T-cell (primary cell): ENCODE data around the gene SHISA6. TPM values are rescaled to one million over a fixed set of nuclear protein-coding genes. Genes with fewer than 3 reads are reported as not detected.

Experiments
- ATAC-seq, 4 experiments: fragments of 200-7000 bp in 3 of 4; fragments of 150-1000 bp in 1 of 4; cut with Tn5 transposase; replicated peaks in 1 of 4; 1 replicate in 3 of 4; 2 replicates in 1 of 4; pipeline ENCODE4 v1.10.0; 2021; ENCODE audit warnings: moderate library complexity in 3 of 4, mild to moderate bottlenecking in 2 of 4, moderate number of reproducible peaks in 1 of 4
- CTCF ChIA-PET, 2 donors: fragments of 300-600 bp; sonication (Branson Sonifier 250); formaldehyde crosslinking; loops; one replicate each; lab custom pipeline; 2022; ENCODE audit warnings: antibody characterized with exemption in 2 of 2; lab: Charles Lee
- POLR2A ChIA-PET, 2 donors: fragments of 300-600 bp; sonication (Branson Sonifier 250); formaldehyde crosslinking; loops; one replicate each; lab custom pipeline; 2022; ENCODE audit warnings: antibody characterized with exemption in 2 of 2; lab: Charles Lee
- DNase-seq, 35 experiments: peaks; one replicate each; pipeline versions ENCODE4 v3.0.0 to v3.0.0-alpha.2; 2013 to 2023
- H3K27ac ChIP-seq: one replicate; pipeline ENCODE4 v1.5.1; 2013; ENCODE audit warnings: low read length
- H3K27me3 ChIP-seq, 2 experiments: replicated peaks in 1 of 2; 1 replicate in 1 of 2; 2 replicates in 1 of 2; pipeline versions ENCODE4 v1.6.1 to v1.7.0; 2013; ENCODE audit warnings: low read length in 1 of 2, mixed read lengths in 1 of 2; ENCODE audit not compliant: control insufficient read depth in 2 of 2, insufficient read depth in 2 of 2; ENCODE audit errors: extremely low read depth in 1 of 2
- H3K36me3 ChIP-seq, 2 donors: 1 replicate in 1 of 2; 2 replicates in 1 of 2; pipeline versions ENCODE4 v1.6.1 to v1.7.0; 2013; ENCODE audit warnings: low read length in 1 of 2; ENCODE audit not compliant: control insufficient read depth in 2 of 2, insufficient read depth in 1 of 2; ENCODE audit errors: extremely low read depth in 1 of 2
- H3K4me1 ChIP-seq, 2 experiments: 1 replicate in 1 of 2; 2 replicates in 1 of 2; pipeline versions ENCODE4 v1.6.1 to v1.7.0; 2013; ENCODE audit warnings: low read length in 2 of 2, mixed read lengths in 1 of 2; ENCODE audit not compliant: insufficient read depth in 2 of 2, control insufficient read depth in 1 of 2; ENCODE audit errors: extremely low read depth in 1 of 2
- H3K4me3 ChIP-seq, 2 donors: 1 replicate in 1 of 2; 2 replicates in 1 of 2; pipeline versions ENCODE4 v1.5.1 to v1.7.0; 2013; ENCODE audit warnings: mild to moderate bottlenecking in 2 of 2, low read length in 1 of 2, moderate library complexity in 1 of 2; ENCODE audit not compliant: control insufficient read depth in 1 of 2; ENCODE audit errors: extremely low read depth in 1 of 2
- H3K9me3 ChIP-seq: 2 replicates; pipeline ENCODE4 v1.7.0; 2013
- H3K27ac Mint-ChIP-seq, 2 donors: one replicate each; pipeline ENCODE4 v1.8.0; 2020 to 2021; ENCODE audit warnings: mild to moderate bottlenecking in 2 of 2, mixed read lengths in 2 of 2
- H3K27me3 Mint-ChIP-seq, 2 donors: one replicate each; pipeline ENCODE4 v1.8.0; 2021 to 2022; ENCODE audit warnings: mixed read lengths in 2 of 2
- H3K36me3 Mint-ChIP-seq: one replicate; pipeline ENCODE4 v1.8.0; 2021; ENCODE audit warnings: mixed read lengths
- H3K4me1 Mint-ChIP-seq, 3 donors: one replicate each; pipeline ENCODE4 v1.8.0; 2020 to 2022; ENCODE audit warnings: mixed read lengths in 3 of 3, mild to moderate bottlenecking in 1 of 3
- H3K4me3 Mint-ChIP-seq, 3 donors: one replicate each; pipeline ENCODE4 v1.8.0; 2020 to 2022; ENCODE audit warnings: mild to moderate bottlenecking in 3 of 3, mixed read lengths in 3 of 3, moderate library complexity in 3 of 3
- H3K9me3 Mint-ChIP-seq, 3 donors: one replicate each; pipeline ENCODE4 v1.8.0; 2020 to 2022; ENCODE audit warnings: mixed read lengths in 3 of 3
- WGBS: methylation state at CpG from one replicate; pipeline ENCODE4 v1.1.5; 2013; ENCODE audit warnings: missing lambda C conversion rate; ENCODE audit not compliant: insufficient coverage; 5-methylcytosine and 5-hydroxymethylcytosine counted together
- total RNA-seq, 35 experiments: library from RNA in 6 of 35; stranded (reverse) in 6 of 35; fragments of 120-200 nt in 1 of 35; gene quantifications; one replicate each; pipeline versions ENCODE4 v1.2.1 to v1.2.4 and lab custom pipeline; 2013 to 2026

SHISA6 gene
- total RNA-seq, 5 donors from 2014 or later (not counting 1 experiment from before 2014, with no cell fraction given), result not detected

DNA sequence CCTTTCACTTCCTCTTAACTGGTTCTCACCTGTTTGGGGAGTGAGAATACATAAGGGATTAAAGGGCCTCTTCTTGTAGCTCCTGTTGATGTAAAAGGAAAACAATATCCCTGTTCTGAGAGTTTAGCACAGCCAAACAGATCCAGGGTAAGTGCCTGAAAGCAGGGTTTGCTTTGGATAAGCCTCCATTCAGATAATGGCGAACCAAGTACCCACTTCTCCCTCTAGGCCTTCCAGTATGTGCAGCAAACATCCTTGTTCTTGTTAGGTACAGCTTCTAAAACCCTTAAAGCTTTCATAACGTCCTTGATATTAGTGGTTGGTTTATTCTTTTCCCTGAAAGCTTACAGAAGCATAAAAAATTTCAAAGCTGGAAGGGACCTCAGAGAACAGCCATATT lies 226.6 kb downstream of the SHISA6 start:
- no peaks in the 10 kb centered on the region for H3K36me3 ChIP-seq
- no peak for ATAC-seq
- no peaks in the 10 kb centered on the region for H3K4me1 Mint-ChIP-seq
- CTCF ChIA-PET, result no interaction called here
- no CpG with 5 or more reads among the region's 2 CpGs for WGBS
- H3K9me3 Mint-ChIP-seq, result peaks cover 6 to 23% (median 9%) of the 10 kb centered on the region in 3 donors
- no peak for DNase-seq
- POLR2A ChIA-PET, result no interaction called here
- no peaks in the 10 kb centered on the region for H3K27me3 Mint-ChIP-seq
- H3K4me3 ChIP-seq, result no peak overlapping the region
- no peaks in the 10 kb centered on the region for H3K27me3 ChIP-seq
- no peak overlapping the region for H3K27ac ChIP-seq
- H3K36me3 Mint-ChIP-seq, result no peaks in the 10 kb centered on the region
- H3K4me3 Mint-ChIP-seq, result no peak overlapping the region
- no peaks in the 10 kb centered on the region for H3K4me1 ChIP-seq
- H3K9me3 ChIP-seq, result no peaks in the 10 kb centered on the region
- H3K27ac Mint-ChIP-seq, result no peak overlapping the region

DNA sequence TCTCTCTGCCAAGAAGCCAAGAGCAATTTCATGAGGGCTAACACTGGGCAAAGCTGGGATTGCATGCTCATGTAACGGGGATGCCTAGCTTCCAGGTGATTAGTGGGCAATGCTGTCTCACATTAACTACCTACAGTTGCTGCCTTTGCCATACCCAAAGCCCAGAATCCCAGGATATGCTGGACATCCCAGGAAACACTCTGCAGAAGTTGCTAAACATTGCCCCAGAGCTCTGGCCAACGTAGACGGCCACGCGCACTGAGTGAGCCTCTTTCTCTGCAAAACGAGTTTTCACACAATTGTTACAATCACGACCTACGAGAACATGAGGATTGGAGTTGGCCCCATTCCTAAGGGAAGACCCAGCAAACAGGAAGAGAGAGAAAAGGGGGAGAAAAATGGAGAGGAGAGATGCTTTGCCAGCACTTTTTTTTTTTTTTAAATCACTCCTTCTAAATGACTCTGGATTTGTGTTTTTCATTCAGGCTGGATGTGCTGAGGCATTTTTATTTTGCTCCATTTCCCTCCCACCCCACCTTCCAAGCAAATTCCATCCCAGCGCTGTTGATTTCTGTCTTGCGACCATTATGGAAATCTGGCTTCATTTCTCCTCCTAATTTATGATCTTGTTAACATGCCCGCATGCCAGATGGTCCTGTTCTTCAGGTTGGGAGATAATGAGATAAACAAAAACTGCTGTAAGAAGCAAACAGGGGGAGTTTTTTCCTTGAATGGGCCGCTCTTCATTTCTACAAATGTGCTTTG lies 244.5 kb downstream of the SHISA6 start:
- H3K27me3 ChIP-seq, result no peaks in the 10 kb centered on the region
- H3K36me3 Mint-ChIP-seq, result no peaks in the 10 kb centered on the region
- H3K4me1 Mint-ChIP-seq, result no peaks in the 10 kb centered on the region
- H3K27ac ChIP-seq, result no peak overlapping the region
- no peaks in the 10 kb centered on the region for H3K36me3 ChIP-seq
- H3K4me3 Mint-ChIP-seq, result no peak overlapping the region
- no peak overlapping the region for H3K27ac Mint-ChIP-seq
- no peak for ATAC-seq
- no peak overlapping the region for H3K4me3 ChIP-seq
- no peaks in the 10 kb centered on the region for H3K4me1 ChIP-seq
- DNase-seq, result no peak
- POLR2A ChIA-PET, result no interaction called here
- no peaks in the 10 kb centered on the region for H3K27me3 Mint-ChIP-seq
- H3K9me3 Mint-ChIP-seq, result peaks cover 0 to 3% (median 0%) of the 10 kb centered on the region in 3 donors
- CTCF ChIA-PET, result no interaction called here
- H3K9me3 ChIP-seq, result no peaks in the 10 kb centered on the region
- WGBS, result 72% methylated on average over 6 of the region's 12 CpGs

DNA sequence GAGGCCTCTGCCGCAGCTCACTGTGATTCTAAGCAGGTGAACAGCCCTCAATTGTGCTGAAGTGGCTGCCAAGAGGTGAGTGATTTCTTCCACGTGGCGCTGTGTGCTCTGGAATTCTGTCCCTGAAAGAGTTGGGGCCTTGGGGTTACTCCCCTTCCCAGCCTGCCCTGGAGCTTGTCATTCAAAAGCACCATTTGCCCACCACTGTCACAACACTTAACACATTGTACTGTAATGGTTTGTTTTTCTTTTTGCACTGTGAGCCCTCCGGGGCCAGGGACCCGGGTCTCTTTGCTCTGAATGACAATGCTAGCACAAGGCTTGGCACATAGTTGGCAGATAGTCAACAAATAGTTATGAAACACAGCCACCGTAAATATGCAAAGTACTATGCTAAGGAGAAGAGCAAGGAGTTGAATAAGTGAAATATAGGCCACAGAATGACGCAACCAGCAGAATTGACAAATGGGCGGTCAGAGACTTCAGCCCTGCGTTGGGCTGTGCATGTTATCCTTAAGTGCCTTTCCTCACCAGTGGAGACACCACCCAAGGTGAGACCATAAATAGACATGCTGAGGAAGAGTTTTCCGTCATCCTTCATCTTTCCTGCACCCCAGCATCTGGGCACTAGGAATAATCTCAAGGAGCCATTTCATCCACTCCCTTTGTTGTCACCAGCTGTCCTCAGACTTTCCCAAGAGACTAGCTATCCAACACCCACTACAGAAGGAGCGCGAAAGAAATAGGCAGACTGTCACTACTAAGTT lies 245.3 kb downstream of the SHISA6 start:
- H3K27me3 Mint-ChIP-seq, result no peaks in the 10 kb centered on the region
- H3K36me3 Mint-ChIP-seq, result no peaks in the 10 kb centered on the region
- no peak overlapping the region for H3K27ac Mint-ChIP-seq
- peaks cover 0 to 3% (median 0%) of the 10 kb centered on the region in 3 donors for H3K9me3 Mint-ChIP-seq
- Histone ChIP-seq H3K36me3 (no peaks in the 10 kb centered on the region), H3K27me3 (no peaks in the 10 kb centered on the region), H3K4me3 (no peak overlapping the region), H3K9me3 (no peaks in the 10 kb centered on the region), H3K4me1 (no peaks in the 10 kb centered on the region), H3K27ac (no peak overlapping the region)
- WGBS, result 76% methylated on average over 5 of the region's 12 CpGs
- ChIA-PET CTCF (no interaction called here), POLR2A (no interaction called here)
- H3K4me3 Mint-ChIP-seq, result no peak overlapping the region
- no peak for ATAC-seq
- DNase-seq, result no peak
- H3K4me1 Mint-ChIP-seq, result no peaks in the 10 kb centered on the region

DNA sequence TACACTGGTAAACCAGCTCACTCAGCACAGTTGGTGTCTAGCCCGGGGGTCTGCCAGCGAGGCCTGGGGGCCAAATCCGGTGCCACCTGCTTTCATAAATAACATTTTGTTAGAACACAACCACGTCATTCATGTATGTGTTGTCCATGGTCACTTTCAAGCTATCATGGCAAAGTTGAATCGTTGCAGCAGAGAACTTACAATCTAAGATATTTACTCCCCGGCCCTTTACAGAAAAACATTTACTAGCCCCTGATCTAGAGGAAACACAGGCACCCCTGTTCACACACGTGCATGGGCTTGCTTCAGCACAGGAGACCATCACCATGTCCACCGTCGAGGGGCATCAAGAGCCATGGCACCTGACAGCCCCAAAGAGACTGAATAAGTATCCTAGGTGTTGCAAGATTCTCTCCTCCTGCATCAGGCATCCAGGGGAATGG lies 245.9 kb downstream of the SHISA6 start:
- H3K27ac Mint-ChIP-seq, result no peak overlapping the region
- no peak for ATAC-seq
- Histone ChIP-seq H3K4me1 (no peaks in the 10 kb centered on the region), H3K4me3 (no peak overlapping the region), H3K27ac (no peak overlapping the region), H3K9me3 (no peaks in the 10 kb centered on the region), H3K36me3 (no peaks in the 10 kb centered on the region), H3K27me3 (no peaks in the 10 kb centered on the region)
- peaks cover 0 to 3% (median 0%) of the 10 kb centered on the region in 3 donors for H3K9me3 Mint-ChIP-seq
- no peak for DNase-seq
- CTCF ChIA-PET, result no interaction called here
- H3K27me3 Mint-ChIP-seq, result no peaks in the 10 kb centered on the region
- POLR2A ChIA-PET, result no interaction called here
- H3K4me3 Mint-ChIP-seq, result no peak overlapping the region
- 44% methylated on average over 5 of the region's 9 CpGs for WGBS
- H3K36me3 Mint-ChIP-seq, result no peaks in the 10 kb centered on the region
- H3K4me1 Mint-ChIP-seq, result no peaks in the 10 kb centered on the region

DNA sequence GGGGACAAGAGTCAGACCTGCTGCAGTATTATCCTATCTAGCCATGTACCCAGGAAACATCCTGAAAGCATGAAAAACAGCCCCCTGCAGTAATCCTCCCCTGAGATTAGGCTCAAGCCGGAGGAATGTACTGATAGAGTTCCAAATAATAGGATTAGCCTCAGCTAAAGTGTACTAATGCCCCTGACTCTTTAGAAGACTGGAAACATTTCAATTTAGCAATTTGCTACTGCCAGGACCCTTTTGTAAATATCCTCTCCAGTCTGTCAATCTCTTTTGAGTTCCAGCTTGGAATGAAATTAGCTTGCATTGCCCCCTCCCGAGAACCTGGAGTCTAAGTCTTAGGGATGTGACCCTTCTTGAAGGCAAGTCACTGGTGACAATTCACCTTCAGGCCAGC lies 246.5 kb downstream of the SHISA6 start:
- Mint-ChIP-seq H3K4me3 (no peak overlapping the region), H3K36me3 (no peaks in the 10 kb centered on the region), H3K9me3 (peaks cover 0 to 3% (median 0%) of the 10 kb centered on the region in 3 donors), H3K27ac (no peak overlapping the region), H3K4me1 (no peaks in the 10 kb centered on the region), H3K27me3 (no peaks in the 10 kb centered on the region)
- ChIA-PET POLR2A (no interaction called here), CTCF (no interaction called here)
- 63% methylated on average over 1 of the region's 2 CpGs for WGBS
- DNase-seq (no peak), ATAC-seq (no peak)
- Histone ChIP-seq H3K4me3 (no peak overlapping the region), H3K27ac (no peak overlapping the region), H3K27me3 (no peaks in the 10 kb centered on the region), H3K36me3 (no peaks in the 10 kb centered on the region), H3K9me3 (no peaks in the 10 kb centered on the region), H3K4me1 (no peaks in the 10 kb centered on the region)

DNA sequence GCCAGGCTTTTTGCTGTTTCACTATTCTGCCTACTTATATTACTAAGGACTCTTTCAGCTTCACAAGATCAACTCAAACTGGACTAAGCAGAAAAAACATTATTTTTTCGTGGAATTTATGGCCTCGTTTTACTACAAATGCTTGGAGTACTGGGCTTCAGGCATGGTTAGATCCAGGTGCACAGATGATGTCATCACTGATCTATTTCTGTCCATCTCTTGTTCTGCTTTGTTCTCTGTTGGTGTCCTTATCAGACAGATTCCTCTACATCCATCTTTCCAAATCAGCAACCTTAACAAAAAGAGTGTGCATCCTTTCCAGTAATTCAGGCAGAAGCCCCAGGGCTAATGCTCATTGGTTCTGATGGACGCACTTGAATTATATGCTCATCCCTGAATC lies 247.4 kb downstream of the SHISA6 start:
- DNase-seq (no peak), ATAC-seq (no peak)
- 73% methylated on average over 3 of the region's 3 CpGs for WGBS
- Mint-ChIP-seq H3K27me3 (no peaks in the 10 kb centered on the region), H3K4me3 (no peak overlapping the region), H3K4me1 (no peaks in the 10 kb centered on the region), H3K9me3 (peaks cover 0 to 3% (median 2%) of the 10 kb centered on the region in 3 donors), H3K27ac (no peak overlapping the region), H3K36me3 (no peaks in the 10 kb centered on the region)
- Histone ChIP-seq H3K27me3 (no peaks in the 10 kb centered on the region), H3K4me1 (no peaks in the 10 kb centered on the region), H3K36me3 (no peaks in the 10 kb centered on the region), H3K9me3 (no peaks in the 10 kb centered on the region), H3K27ac (no peak overlapping the region), H3K4me3 (no peak overlapping the region)
- ChIA-PET POLR2A (no interaction called here), CTCF (no interaction called here)
